GM12872 (cell line): ENCODE data around the gene ERC1.

ENCODE experiments used
- TF ChIP-seq, protein P1 (sequence below): IDR thresholded peaks from 3 replicates; pipeline ENCODE4 v1.5.1; 2011; ENCODE audit warnings: low read depth, mild to moderate bottlenecking, low read length, moderate library complexity; ENCODE audit not compliant: insufficient read depth

Gene ERC1

DNA sequence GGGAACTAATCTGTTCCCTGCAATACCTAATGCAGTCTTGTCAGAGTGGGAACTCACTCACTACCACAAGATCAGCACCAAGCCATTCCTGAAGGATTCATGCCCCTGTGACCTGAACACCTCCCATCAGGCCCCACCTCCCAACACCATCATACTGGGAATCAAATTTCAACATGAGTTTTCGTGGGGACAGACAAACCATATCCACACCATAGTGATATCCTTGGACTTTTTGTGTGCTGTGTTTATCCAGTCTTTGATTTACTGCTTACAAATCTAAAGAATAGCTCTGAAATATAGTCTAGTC, 359.9 kb downstream of the ERC1 start:
- TF ChIP-seq, protein P1, sequence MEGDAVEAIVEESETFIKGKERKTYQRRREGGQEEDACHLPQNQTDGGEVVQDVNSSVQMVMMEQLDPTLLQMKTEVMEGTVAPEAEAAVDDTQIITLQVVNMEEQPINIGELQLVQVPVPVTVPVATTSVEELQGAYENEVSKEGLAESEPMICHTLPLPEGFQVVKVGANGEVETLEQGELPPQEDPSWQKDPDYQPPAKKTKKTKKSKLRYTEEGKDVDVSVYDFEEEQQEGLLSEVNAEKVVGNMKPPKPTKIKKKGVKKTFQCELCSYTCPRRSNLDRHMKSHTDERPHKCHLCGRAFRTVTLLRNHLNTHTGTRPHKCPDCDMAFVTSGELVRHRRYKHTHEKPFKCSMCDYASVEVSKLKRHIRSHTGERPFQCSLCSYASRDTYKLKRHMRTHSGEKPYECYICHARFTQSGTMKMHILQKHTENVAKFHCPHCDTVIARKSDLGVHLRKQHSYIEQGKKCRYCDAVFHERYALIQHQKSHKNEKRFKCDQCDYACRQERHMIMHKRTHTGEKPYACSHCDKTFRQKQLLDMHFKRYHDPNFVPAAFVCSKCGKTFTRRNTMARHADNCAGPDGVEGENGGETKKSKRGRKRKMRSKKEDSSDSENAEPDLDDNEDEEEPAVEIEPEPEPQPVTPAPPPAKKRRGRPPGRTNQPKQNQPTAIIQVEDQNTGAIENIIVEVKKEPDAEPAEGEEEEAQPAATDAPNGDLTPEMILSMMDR, result no peak

DNA sequence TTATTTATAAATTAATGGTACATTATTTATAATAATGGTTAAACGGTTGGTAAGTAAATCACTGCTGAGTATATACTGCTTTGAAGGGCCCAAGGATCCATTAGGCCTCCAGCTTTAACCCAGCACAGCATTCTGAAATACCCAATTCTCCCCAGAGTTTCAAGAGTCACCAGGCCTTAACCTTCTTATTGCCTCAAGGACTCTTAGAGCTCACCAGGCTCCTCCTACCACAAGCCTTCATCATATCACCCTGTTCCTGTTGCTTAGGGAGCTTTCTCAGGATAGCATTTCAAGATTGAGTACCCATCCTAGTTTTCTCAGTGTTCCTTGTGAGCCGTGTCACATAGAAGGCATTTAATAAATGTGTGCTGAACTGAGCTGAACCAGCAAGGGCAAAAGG, 360.9 kb downstream of the ERC1 start:
- TF ChIP-seq, protein P1, result no peak

DNA sequence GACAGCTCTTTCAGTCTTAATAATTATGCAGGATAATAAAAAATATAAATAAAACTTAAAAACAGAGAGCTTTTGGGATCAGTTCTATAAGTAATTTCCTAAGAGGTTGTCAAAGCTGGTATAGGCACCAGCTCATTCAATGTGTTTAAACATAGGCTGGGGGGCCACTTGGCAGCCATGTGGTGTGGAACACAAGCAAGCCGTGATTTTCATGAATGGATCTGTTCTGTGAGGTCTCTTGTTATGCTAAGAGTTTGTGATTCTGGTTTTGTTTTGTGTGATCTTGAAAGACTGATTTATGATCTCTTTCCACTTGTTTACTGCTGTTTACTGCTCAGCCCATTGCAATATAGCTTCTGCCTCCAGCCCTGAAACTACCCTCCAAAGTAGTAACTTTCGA, 362.4 kb downstream of the ERC1 start:
- TF ChIP-seq, protein P1, result no peak

DNA sequence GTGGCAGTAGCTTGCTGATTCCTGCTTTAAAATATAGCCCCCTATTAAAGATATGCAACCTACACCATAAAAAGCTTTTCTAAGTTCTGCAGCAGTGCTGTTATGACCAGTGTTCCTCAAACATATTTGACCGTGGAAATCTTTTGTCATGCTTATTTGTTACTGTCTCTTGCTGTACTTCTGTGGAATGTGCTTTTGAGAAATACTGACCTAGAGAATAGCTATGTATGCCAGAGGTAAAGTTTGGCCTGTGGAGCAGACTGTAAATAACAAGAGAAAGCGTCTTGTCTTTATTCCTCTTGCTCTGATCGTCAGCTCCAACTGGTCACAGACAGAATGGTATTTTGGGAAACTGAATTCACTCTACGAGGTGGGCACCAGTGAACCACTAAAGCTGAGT, 364.4 kb downstream of the ERC1 start:
- TF ChIP-seq, protein P1, result no peak

DNA sequence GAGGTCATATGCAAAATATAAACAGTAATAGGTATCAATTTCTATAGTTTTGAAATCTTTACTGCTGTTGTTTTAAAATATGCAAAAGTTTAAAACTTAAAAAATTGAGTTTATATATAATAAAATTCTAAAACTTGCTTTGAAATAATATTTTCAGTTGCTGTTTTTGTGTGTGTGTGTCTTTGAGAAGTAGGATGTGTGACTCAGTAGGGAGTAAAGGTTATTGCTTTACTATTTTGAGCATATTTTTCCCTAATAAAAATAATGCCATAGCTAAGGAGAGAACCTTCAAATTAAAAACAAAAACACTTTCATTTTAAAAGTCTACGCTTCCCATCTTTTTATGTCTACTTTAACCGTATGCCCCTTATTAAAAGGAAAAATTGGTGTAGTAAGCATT, 365.3 kb downstream of the ERC1 start:
- TF ChIP-seq, protein P1, result no peak

DNA sequence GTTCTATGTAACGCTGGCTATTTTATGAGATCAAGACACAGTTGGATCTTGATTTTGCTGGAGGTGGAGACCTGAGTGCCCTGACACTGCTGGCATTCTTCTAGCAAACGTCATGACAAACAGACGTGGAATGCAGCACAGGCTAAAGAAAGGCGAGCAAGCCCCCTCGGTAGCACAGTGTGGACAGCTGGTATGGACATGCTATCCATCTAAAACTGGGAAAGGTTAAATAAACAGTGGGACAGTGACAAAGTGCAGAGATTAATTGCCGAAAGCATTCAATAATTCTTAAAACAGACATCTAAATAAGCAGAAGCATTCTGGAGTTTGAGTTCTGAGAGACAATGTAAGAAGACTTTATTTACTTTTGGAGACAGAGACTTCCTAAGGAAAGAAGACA, 366.1 kb downstream of the ERC1 start:
- TF ChIP-seq, protein P1, result no peak

DNA sequence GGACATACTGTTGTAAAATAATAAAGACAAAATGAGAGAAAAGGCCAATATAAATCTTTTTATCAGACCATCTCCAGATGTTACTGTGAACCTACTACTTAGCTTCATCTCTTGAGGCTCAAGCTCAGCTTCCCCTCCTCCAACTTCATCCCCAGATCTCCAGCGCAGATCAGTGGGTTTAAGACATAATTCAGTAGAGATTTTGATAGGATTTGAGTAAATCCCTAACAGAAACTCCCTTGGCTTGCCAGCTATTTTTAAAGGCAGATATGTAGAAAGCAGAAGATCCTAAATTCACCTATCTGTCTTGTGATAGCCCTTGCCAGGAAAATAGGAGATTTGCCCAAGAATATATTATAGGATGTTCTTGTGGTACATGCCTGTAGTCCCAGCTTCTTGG, 366.7 kb downstream of the ERC1 start:
- TF ChIP-seq, protein P1, result no peak
